Activated CD4-positive, alpha-beta T cell treated with anti-CD3 and anti-CD28 coated beads, Interleukin-2, amount 50 U/mL, for 16 hours (primary cell): ENCODE data around the gene RTP5.

ENCODE experiments used
- DNase-seq: peaks from one replicate; pipeline ENCODE4 v3.0.0-alpha.2; 2020

Gene RTP5

GRCh38 chr2:241858206-241859016 lies 11.1 kb upstream of the RTP5 start, which contains the start of gene PDCD1:
TSS of gene PDCD1 (minus strand) at chr2:241858894. CDS start at chr2:241858838, 56 bp downstream.
- peak; percentile 84 for DNase-seq

DNA sequence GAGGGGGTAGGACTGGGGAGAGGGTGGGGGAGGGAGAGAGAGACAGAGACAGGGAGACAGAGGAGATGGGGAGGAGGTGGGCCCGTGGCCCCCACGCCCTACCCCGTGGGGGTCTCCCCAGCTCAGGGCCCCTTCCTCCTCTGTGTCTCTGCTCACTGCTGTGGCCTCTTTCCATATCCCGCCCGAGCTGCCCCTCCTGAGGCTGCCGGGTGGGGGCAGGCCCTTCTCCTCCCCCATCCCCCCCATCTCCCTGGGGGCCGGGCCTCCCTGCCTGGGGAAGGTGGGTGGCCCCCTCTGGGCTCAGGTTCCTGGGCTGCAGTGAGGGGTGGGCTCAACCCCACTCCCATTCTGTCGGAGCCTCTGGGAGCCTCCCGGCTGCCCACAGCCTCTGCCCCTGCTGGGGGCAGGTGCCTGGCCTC lies 10.5 kb upstream of the RTP5 start:
- no peak for DNase-seq

DNA sequence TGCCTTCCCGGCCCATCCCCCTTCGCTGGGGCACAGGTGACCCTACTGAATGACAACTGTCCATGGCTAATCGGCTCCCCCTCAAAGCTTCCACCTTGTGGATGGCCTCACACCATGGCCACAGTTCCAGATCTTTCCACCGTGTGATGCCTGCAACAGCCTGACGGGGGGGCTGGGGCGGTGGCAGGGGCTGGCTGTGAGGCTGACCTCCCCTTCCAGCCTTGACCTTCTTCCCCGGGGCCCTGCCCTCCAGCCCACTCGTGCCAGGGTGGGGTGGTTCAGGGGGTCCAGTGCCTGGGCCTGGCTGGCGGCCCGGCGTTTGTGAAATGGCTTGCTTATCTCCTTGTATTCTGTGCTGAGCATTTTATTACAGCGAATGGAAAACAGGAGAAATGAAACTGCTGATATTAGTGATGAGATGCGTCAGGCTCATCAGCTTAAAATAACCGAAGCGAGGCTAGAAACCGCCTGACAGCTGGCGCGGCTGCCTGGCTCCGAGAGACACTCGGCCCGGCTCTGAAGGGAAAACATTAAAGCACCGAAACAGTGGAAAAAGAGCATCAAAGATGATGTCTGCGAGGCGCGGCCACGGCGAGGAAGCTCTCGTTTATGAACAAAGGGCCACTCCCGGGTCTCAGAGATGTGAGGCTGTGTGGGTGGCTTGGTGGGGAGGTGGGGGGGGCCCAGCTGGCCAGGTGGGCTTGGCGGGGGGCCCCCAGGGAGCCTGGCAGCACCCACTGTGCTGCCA lies 9.9 kb upstream of the RTP5 start:
- peak; percentile 66 for DNase-seq

GRCh38 chr2:241860184-241861078 lies 9.1 kb upstream of the RTP5 start:
- DNase-seq = no peak

DNA sequence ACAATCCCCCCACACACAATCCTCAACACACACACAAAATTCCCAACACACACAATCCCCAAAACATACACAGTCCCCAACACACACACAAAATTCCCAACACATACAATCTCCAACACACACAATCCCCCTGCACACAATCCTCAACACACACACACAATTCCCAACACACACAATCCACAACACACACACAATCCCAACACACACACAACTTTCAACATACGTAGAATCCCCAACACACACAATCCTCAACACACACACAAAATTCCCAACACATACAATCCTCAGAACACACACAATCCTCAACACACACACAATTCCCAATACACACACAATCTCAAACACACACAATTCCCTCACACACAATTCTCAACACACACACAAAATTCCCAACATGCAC lies 8.3 kb upstream of the RTP5 start:
- DNase-seq = no peak

DNA sequence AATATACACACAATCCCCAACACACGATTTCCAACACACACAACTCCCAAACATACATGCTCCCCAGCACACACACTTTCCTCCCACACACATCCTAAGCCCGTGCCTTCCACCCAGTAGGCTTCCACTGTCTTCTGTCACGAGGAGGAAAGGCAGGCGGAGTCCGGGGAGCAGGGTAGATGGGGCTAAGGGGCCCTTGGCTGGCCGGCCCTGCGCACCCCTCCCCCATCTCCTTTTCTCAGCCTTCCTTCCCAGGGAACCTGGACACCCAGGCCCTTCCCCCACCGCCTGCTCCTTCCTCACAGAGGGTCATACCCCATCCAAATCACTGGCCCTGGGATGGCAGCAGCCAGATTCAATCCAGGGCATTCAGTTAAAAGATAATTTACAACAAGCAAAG lies 7.4 kb upstream of the RTP5 start:
- no peak for DNase-seq

DNA sequence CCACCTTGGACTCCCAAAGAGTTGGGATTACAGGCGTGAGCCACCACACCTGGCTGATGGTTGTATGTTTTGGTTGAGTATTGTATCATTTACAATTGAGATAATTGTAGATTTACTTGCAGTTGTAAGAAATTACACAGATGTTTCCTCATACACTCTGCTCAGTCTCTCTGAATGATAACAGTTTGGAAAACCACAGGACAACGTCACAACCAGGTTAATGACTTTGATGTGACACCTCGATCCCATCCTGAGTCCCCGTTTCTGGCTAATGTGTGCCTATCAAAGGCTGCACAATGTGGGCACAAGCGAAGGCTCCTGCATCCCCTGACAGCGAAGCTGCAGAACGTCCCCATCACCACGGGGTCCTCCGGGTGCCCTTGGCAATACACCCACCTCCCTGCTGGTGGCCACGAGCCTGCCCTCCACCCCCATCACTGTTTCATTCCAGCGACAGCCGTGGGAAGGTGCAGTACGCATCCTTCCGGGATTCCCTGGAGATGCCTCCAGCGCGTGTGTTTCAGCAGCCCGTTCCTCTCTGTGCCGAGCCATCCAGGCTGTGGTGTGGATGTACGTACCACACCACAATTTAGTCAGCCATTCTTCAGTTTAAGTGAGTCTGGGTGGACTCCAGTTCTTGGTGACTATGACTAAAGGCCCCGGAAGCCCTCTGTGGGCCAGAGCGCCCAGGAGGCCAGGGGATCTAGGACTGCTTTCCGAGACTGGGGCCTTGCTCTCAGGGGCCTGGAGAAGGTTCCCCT lies 6.6 kb upstream of the RTP5 start:
- no peak for DNase-seq

GRCh38 chr2:241863536-241863954 lies 6.0 kb upstream of the RTP5 start:
- DNase-seq = peak; percentile 71

DNA sequence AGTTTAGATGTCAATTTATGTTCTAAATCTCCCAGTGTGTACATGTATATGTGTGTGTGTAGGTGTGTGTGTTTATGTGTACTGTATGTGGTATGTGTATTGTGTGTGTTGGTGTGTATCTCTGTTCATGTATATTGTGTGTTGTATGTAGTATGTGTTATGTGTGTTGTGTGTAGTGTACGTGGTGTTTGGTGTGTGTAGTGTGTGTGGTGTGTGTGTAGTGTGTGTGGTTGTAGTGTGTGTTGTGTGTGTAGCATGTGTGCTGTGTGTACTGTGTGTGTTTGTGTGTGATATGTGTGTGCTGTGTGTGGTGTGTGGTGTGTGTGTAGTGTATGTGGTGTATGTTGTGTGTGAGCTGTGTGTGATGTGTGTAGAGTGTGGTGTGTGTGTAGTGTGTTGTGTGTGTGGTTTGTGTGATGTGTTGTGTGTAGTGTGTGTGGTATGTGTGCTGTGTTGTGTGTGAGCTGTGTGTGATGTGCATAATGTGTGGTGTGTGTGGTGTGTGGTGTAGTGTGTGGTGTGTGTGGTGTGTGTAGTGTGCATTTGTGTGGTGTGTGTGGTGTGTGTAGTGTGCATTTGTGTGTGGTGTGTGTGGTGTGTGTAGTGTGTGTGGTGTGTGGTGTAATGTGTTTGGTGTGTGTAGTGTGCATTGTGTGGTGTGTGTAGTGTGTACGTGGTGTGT lies 5.2 kb upstream of the RTP5 start:
- DNase-seq = no peak

GRCh38 chr2:241864850-241865213 lies 4.7 kb upstream of the RTP5 start:
- no peak for DNase-seq

- no peak for DNase-seq
Measured at GRCh38 chr2:241865416-241865956, 4.0 kb upstream of the RTP5 start.

DNA sequence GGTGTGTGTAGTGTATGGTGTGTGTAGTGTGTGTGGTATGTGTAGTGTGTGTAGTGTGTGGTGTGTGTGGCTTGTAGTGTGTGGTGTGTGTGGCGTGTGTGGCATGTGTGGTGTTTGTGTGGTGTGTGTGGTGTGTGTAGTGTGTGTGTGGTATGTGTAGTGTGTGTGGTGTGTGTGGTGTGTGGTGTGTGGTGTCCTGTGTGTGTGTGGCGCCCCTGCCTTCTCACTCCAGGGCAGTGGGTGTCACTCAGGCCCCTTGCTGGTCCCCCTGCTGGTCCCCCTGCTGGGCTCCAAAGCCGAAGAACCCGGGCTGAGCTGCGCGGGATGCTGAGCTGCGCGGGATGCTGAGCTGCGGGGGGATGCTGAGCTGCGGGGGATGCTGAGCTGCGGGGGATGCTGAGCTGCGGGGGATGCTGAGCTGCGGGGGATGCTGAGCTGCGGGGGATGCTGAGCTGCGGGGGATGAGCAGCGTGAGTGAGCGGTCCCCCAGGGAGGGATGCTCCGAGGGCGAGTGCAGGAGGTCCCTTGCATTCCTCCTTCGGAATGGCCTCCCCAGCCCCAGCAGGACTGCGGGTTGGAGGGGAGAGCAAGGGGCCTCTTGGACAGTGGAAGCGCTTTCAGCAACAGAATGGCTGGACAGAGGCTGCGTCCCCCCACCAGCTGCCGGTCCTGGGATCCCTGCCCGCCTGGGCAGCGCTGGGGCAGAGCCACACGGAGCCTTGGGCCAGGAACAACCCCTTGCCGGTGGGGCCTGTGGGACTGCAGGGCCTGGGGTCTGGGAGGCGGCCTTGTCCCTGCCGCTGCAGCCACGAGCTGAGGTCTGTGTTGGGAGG lies 3.4 kb upstream of the RTP5 start:
- no peak for DNase-seq

- DNase-seq = no peak
Measured at GRCh38 chr2:241866790-241867645, 2.5 kb upstream of the RTP5 start.

- DNase-seq = no peak
Measured at GRCh38 chr2:241867776-241868420, 1.6 kb upstream of the RTP5 start.

GRCh38 chr2:241868661-241869081 lies 858 bp upstream of the RTP5 start:
- DNase-seq = no peak

GRCh38 chr2:241870081-241870541 lies 582 bp downstream of the RTP5 start:
- no peak for DNase-seq

DNA sequence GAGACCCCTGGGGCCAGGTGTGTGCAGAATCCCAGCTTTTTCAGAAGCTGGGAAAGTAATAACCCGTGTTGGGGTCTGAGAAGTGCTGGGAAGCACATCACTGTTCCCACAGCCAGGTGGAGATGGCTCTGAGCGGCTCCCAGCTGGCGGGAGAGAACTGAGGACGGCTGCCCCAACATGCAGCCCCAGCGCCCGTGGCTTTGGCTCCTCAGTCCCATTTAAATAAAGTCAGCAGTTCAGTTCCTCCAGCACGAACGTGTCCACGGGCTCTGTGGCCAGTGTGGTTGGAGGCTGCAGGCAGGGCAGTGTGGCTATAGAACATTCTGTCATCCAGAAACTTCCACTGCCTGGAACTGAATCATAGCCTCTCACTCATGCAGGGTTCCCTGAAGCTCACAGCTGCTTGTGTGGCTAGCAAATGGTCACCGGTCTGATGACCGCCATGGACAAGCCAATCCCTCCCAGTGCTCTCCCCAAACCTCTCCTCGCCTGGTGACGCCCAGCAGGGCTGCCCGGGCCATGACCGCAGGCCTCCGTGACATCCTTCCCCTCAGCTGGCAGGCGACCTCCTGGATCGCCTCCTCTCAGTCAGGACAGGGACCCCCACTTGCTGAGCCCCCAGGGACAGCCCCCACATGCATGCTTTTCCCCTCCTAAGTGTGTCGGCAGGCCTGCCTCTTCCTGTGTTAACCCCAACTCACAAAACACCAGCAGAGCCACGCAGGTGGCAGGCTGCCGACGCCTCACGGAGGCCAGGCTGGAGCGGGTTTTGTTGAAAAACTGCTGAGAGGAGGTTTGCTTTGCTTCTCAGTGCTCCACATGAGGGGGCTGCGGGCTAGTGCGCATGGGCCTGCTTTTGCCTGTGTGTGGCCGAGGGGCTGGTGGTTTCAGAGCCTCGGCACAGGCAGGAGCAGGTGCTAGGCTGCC lies 1.3 kb downstream of the RTP5 start:
- DNase-seq = no peak
